GM18517 (cell line): ENCODE measurements around the gene DOC2B.
"Not testable (repeated sequence)": the region's sequence is repeated elsewhere in the genome, so short reads cannot be mapped to it uniquely, and the experiment has no call there.

Experiments
- ATAC-seq: cut with Tn5 transposase; IDR thresholded peaks from one replicate; pipeline ENCODE4 v1.9.1; 2021; ENCODE audit warnings: mild to moderate bottlenecking, moderate library complexity; ENCODE audit not compliant: unreplicated experiment

DOC2B gene

GRCh38 chr17:193426-193810 is 12.0 kb upstream of the DOC2B start:
- ATAC-seq = no peak

DNA sequence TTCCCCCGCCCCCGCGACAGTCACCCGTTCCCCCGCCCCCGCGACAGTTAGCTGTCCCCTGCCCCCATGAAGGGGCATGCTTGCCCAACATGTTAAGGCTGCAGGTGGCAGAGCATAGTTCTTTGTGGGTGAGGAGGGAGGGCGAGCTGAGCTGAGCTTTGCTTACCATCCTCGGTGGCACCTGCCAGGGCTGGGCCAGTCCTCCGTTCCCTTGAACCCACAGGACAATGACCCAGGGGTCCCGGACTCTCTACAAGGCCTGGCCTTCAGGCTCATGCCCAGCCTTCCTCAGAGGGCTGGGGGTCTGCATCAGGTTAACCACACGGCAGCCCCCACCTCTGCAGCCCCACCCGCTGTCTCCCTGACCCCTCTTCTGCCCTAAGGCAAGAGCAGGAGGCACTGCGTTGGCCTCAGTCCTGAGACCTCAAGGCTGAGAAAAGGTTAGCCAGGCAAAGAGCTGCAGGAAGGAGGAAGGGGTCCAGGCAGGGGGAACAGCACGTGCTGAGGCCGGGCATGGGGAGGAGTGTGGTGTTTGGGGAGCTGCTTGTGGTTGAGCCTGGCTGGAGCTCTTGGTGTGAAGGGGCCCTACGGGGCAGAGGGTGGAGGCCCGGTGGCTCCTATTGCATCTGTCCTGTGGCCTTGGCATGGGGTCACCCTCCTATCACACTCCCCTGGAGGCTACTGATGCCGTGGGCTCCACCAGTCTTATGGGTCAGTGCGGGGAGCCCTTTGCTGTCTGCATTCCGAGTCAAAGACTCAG is 11.4 kb upstream of the DOC2B start:
- ATAC-seq = no peak

- no peak for ATAC-seq
Measured at GRCh38 chr17:189444-189843, 8.0 kb upstream of the DOC2B start.

DNA sequence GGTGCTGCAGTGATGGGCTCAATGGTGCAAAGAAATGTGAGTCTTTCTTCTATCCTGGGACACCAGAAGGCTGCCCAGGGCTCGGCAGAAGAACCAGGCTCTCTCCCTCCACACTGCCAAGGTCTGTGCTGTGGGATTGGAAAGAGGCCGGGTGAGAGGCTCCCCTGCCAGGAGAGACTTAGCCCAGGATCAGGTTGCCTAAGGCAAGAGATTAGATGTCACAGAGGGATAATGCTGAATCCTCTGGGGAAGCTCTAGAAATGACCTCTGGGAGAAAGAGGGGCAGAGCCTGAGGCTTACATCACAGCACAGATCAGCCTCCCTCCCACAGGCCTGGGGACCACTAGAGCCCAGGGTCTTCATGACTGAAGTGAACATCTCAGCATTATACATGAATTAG is 5.7 kb upstream of the DOC2B start:
- no peak for ATAC-seq

- ATAC-seq = no peak
Measured at GRCh38 chr17:185445-186138, 4.1 kb upstream of the DOC2B start.

- ATAC-seq = no peak
Measured at GRCh38 chr17:183021-183420, 1.6 kb upstream of the DOC2B start.

- ATAC-seq = no peak
Measured at GRCh38 chr17:182050-182751, 751 bp upstream of the DOC2B start.

DNA sequence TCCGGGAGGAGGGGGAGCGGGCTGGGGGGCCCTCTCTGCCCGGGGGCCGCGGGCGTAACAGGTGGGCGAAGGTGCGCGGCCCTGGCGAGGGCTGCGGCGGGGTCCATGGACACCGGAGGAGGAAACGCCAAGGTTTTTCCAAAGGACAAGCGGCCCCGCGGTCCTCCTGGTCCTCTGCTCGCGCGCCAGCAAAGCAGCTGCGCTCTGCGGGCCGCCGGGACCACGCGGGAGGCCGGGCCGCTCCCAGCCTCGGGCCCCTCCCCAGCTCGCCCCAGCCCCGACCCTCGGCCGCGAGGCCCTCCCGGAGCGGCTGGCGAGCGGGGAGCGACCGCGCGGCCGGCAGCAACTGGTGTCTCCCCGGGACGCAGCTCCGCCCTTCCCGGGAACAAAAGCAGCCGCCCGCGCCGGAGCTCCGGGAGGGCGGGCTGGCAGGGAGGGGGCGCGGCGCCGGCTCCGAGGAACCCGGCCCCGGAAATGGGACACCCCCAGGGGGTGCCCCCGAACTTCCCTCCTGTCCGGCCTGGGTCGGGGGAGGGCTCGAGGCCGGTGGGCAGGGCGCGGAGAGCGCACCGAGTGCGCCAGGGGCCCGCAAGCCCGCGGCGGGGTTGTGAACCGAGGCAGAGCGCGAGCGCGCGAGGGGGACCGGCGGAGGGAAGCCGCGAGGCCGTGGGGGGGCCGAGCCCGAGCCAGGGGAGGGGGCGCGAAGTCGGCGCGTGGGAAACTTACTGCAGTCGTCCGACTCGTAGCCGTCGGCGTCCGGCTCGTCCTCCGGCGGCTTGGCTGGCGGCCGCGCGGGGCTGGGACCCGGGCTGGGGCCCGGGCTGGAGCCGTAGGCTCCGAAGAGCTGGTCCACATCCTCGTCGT is 837 bp downstream of the DOC2B start:
- ATAC-seq = no peak

- no peak for ATAC-seq
Measured at GRCh38 chr17:179781-180380, 1.6 kb downstream of the DOC2B start.

DNA sequence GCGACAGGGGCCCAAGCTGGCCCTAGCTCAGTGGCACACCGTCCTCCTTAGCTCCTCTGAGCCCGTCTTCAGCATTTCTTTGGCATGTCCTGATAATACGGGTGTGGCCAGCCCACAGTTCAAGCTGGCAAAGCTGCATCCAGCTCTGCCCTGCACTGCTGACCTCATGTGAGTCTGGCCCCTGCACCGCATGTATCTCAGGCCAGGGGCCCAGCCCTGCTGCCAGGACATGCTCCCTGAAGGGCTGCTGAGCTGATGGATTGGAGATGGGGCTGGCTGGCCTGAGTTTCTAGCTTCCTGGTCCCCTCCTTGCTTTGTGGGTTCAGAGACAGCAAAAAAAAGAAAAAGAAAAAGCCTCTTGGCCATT is 2.4 kb downstream of the DOC2B start:
- no peak for ATAC-seq

DNA sequence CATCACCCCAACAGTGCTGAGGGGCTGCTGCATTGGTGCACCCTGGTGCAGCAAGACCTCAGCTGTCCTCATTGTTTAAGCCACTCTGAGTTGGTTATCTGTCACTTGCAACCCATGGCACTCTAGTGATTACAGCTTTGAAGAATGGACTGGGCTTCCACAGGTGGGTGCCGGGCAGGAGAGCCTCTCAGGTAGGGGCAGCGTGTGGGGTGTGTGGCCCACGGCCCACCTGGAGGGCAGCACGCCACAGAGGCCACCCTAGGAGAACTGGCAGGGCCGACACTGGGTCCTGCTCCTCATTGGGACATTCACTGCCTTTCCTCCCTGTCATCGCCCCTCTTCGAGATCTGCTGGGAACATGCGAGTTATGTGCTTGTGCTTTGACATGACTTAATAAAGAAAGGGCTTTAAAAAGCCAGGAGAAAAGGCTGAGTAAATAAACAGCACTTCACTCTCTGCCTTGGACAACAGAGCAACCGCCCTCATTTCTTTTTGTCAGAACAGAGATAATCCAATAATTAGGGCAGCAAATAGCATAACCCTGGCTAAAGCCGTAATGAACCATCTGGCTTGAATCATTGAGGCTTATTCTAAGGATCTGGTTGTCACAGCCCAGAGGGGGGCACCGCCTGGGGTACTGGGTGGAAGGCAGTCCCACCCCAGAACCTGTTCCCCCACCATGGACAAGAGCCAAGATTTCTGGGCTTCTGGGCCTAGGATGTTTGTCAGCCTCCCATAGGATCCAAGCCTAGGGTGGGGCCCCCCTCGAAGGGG is 3.0 kb downstream of the DOC2B start:
- ATAC-seq = no peak

DNA sequence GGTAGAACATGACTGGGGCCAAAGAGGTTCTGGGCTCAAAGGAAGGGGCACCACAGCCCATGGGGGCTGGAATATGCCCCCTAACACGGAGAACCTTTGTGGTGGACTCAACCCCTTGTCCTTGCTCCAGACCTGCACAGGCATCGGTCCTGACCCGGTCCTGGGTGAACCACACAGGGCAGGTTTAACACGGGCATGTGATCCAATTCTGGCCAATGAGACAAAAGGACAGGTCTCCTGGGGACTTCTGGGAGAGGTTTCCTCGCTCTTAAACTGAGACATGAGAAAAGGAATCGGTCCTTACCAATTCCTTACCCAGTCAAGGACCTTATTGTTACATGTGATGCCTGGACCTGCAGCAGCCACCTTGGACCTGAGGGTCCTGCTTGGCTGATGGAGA is 3.7 kb downstream of the DOC2B start:
- no peak for ATAC-seq

DNA sequence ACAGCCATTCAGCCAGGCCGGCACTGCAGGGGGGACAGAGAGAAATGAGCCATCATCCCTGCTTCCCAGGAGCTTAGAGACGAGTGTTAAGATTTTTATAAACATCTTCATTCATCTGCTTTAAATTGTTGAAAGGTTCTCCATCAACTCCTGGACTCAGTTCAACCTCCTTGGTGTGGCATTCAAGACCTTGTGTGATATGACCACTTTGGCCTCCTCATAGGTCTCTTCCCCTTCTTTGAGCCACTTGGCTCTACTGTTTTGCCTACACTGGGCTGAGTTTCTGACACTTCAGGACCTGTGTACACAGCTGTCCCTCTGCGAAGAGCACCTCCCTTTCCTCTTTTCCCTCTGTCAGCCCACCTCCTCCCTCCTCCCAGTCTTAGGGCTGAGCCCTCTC is 4.3 kb downstream of the DOC2B start:
- ATAC-seq = no peak

- no peak for ATAC-seq
Measured at GRCh38 chr17:173166-173911, 8.1 kb downstream of the DOC2B start.

DNA sequence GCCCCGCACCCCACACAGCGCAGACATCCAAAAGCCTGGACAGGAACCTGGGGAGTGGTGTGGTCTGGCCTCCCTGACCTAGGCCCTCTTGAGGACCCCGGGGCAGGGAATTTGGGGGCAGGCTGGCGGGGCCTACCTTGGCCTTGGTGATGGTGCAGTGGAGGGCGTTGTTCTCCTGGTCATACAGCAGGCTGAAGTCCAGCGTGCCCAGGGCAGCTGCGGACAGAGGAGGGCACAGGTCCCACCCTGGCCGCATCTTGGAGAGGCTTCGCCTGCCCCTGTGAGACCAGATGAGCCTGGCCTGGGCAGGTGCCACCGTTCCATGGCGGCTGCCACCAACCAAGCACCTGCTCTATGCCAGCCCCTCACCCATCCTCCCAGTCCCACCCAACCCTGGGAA is 9.0 kb downstream of the DOC2B start:
- no peak for ATAC-seq

DNA sequence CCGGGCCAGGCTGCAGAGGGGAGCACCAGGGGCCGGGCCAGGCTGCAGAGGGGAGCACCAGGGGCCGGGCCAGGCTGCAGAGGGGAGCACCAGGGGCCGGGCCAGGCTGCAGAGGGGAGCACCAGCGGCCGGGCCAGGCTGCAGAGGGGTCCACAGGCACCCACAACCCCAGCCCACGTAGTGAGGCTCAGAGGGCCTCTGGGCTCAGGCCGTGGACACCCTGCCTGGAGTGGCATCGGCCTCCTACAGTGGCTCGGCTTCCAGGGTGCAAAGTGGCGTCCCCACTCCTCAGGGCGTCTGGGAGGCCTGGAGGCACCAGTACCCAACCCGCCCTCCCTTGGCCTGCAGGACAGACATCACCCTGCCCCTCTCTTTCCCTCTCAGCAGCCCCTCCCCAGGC is 9.6 kb downstream of the DOC2B start:
- ATAC-seq = no peak

- no peak for ATAC-seq
Measured at GRCh38 chr17:170130-170670, 11.2 kb downstream of the DOC2B start.

GRCh38 chr17:168614-169013 is 12.8 kb downstream of the DOC2B start:
- not testable (repeated sequence) for ATAC-seq

- no peak for ATAC-seq
Measured at GRCh38 chr17:165939-166338, 15.5 kb downstream of the DOC2B start.
